ENCODE measurements around the gene BMAL1.

The BMAL1 gene

GRCh38 chr11:13279487-13279834 lies 1.9 kb downstream of the BMAL1 start:
- no peak for TF ChIP-seq NFIC (IDR thresholded peaks at IDR 0.05)

- TF ChIP-seq ZBTB7A (IDR thresholded peaks at IDR 0.05; ENCODE audit: low read depth) (no peak), YY1 (IDR thresholded peaks at IDR 0.05; ENCODE audit: low read depth) (no peak), FOXM1 (IDR thresholded peaks at IDR 0.05; ENCODE audit: borderline replicate concordance, low read depth) (no peak), TAF1 (IDR thresholded peaks at IDR 0.05; ENCODE audit: low read depth) (no peak), MAX (IDR thresholded peaks at IDR 0.05) (no peak), USF1 (IDR thresholded peaks at IDR 0.05) (no peak)
Observed at GRCh38 chr11:13280092-13280722, 2.6 kb downstream of the BMAL1 start.

- TF ChIP-seq TCF12 (IDR thresholded peaks at IDR 0.05; ENCODE audit: low read depth) (no peak), TAF1 (IDR thresholded peaks at IDR 0.05; ENCODE audit: low read depth) (no peak), TEAD4 (IDR thresholded peaks at IDR 0.05) (no peak), YY1 (IDR thresholded peaks at IDR 0.05; ENCODE audit: low read depth) (no peak), FOXM1 (IDR thresholded peaks at IDR 0.05; ENCODE audit: borderline replicate concordance, low read depth) (no peak), CEBPB (IDR thresholded peaks at IDR 0.05) (no peak), ZBTB7A (IDR thresholded peaks at IDR 0.05; ENCODE audit: low read depth) (no peak), MAX (IDR thresholded peaks at IDR 0.05) (no peak), EP300 (IDR thresholded peaks at IDR 0.05; ENCODE audit: borderline replicate concordance) (no peak), USF1 (IDR thresholded peaks at IDR 0.05) (no peak), REST (IDR thresholded peaks at IDR 0.05; ENCODE audit: low read depth) (no peak), CREB1 (IDR thresholded peaks at IDR 0.05; ENCODE audit: low read depth) (no peak), NFIC (IDR thresholded peaks at IDR 0.05) (no peak), EGR1 (IDR thresholded peaks at IDR 0.05) (no peak), RAD21 (IDR thresholded peaks at IDR 0.05; ENCODE audit: low read depth) (no peak)
Observed at GRCh38 chr11:13280777-13281176, 3.2 kb downstream of the BMAL1 start.

GRCh38 chr11:13283636-13284035 lies 6.0 kb downstream of the BMAL1 start:
- TF ChIP-seq YY1 (IDR thresholded peaks at IDR 0.05; ENCODE audit: low read depth): no peak
- no peak for TF ChIP-seq CREB1 (IDR thresholded peaks at IDR 0.05; ENCODE audit: low read depth)
- no peak for TF ChIP-seq TEAD4 (IDR thresholded peaks at IDR 0.05)
- no peak for TF ChIP-seq ZBTB7A (IDR thresholded peaks at IDR 0.05; ENCODE audit: low read depth)
- TF ChIP-seq REST (IDR thresholded peaks at IDR 0.05; ENCODE audit: low read depth): no peak
- TF ChIP-seq MAX (IDR thresholded peaks at IDR 0.05): no peak

GRCh38 chr11:13284776-13285588 lies 7.4 kb downstream of the BMAL1 start:
- TF ChIP-seq YY1 (IDR thresholded peaks at IDR 0.05; ENCODE audit: low read depth): no peak
- no peak for TF ChIP-seq USF1 (IDR thresholded peaks at IDR 0.05)
- no peak for TF ChIP-seq EGR1 (IDR thresholded peaks at IDR 0.05)
- no peak for TF ChIP-seq NFIC (IDR thresholded peaks at IDR 0.05)
- no peak for TF ChIP-seq ZBTB7A (IDR thresholded peaks at IDR 0.05; ENCODE audit: low read depth)
- TF ChIP-seq EP300 (IDR thresholded peaks at IDR 0.05; ENCODE audit: borderline replicate concordance): no peak
- TF ChIP-seq CEBPB (IDR thresholded peaks at IDR 0.05): no peak
- TF ChIP-seq TEAD4 (IDR thresholded peaks at IDR 0.05): no peak
- TF ChIP-seq TAF1 (IDR thresholded peaks at IDR 0.05; ENCODE audit: low read depth): no peak
